Naive thymus-derived CD8-positive, alpha-beta T cell (primary cell): ENCODE results near the gene DNAJC11. TPM values are rescaled to one million over a fixed set of nuclear protein-coding genes. Genes with fewer than 3 reads are reported as not detected.

Source experiments
- ATAC-seq, 2 donors: fragments of 150-1000 bp; cut with Tn5 transposase in 1 of 2; sonication (Bioruptor Pico), chemical (Tn5 transposase) in 1 of 2; 1 replicate in 1 of 2; 2 replicates in 1 of 2; pipeline ENCODE4 v1.10.0; 2021; ENCODE audit warnings: mild to moderate bottlenecking in 2 of 2, moderate library complexity in 2 of 2
- POLR2A ChIA-PET: fragments of 350-600 bp; sonication (Branson Sonifier 250); formaldehyde crosslinking; loops from one replicate; lab custom pipeline; 2021; ENCODE audit warnings: antibody characterized with exemption; lab: Charles Lee
- DNase-seq, 10 donors: peaks; one replicate each; pipeline versions ENCODE4 v3.0.0 to v3.0.0-alpha.2; 2020 to 2022
- H3K27ac Mint-ChIP-seq, 10 donors: one replicate each; pipeline ENCODE4 v1.8.0; 2020 to 2022; ENCODE audit warnings: mild to moderate bottlenecking in 10 of 10, mixed read lengths in 10 of 10, moderate library complexity in 4 of 10, inconsistent platforms in 1 of 10
- H3K27me3 Mint-ChIP-seq, 5 donors: one replicate each; pipeline ENCODE4 v1.8.0; 2021 to 2022; ENCODE audit warnings: mixed read lengths in 5 of 5
- H3K36me3 Mint-ChIP-seq, 3 donors: one replicate each; pipeline ENCODE4 v1.8.0; 2020 to 2022; ENCODE audit warnings: mixed read lengths in 3 of 3, mild to moderate bottlenecking in 2 of 3, inconsistent platforms in 1 of 3
- H3K4me1 Mint-ChIP-seq, 4 donors: one replicate each; pipeline ENCODE4 v1.8.0; 2021 to 2022; ENCODE audit warnings: mixed read lengths in 4 of 4
- H3K4me3 Mint-ChIP-seq, 10 donors: one replicate each; pipeline ENCODE4 v1.8.0; 2020 to 2022; ENCODE audit warnings: mild to moderate bottlenecking in 10 of 10, mixed read lengths in 10 of 10, moderate library complexity in 6 of 10, inconsistent platforms in 1 of 10
- H3K9me3 Mint-ChIP-seq, 9 donors: one replicate each; pipeline ENCODE4 v1.8.0; 2020 to 2022; ENCODE audit warnings: mixed read lengths in 9 of 9, mild to moderate bottlenecking in 3 of 9, inconsistent platforms in 1 of 9, moderate library complexity in 1 of 9
- polyA plus RNA-seq, 3 donors: library from polyadenylated mRNA; unstranded; fragments of 300-500 nt; fragmentation: Illumina TruSeq; gene quantifications; one replicate each; pipeline ENCODE4 v1.2.3, GENCODE V29; 2021
- total RNA-seq, 8 experiments: library from RNA in 2 of 8; stranded (reverse) in 2 of 8; gene quantifications; one replicate each; pipeline ENCODE4 v1.2.3 and lab custom pipeline; 2021 to 2026

Gene DNAJC11
- total and polyA plus RNA-seq, 5 experiments from 2014 or later: 13.2 to 47.4 (median 22.5) TPM

- Mint-ChIP-seq H3K9me3 (no peaks in the 10 kb centered on the region), H3K4me1 (peaks cover 17 to 37% (median 34%) of the 10 kb centered on the region in 4 donors), H3K4me3 (peak overlapping the region in 9 of 10 donors; percentile 6 to 92 (median 69)), H3K27ac (peak overlapping the region in 3 of 10 donors; percentile 38 to 89 (median 66)), H3K36me3 (peaks cover 0 to 51% (median 1%) of the 10 kb centered on the region in 3 donors), H3K27me3 (no peaks in the 10 kb centered on the region)
- DNase-seq (peak in 1 of 10 donors; percentile 50), ATAC-seq (no peak)
- POLR2A ChIA-PET: interaction anchor here (0.5 to 8.2 kb wide), 4 partner anchors 16 to 67 kb away, joined by 3 to 91 read pairs (median 5); partner anchors contain the start of gene KLHL21
Measured at GRCh38 chr1:6627841-6628545, 73.6 kb downstream of the DNAJC11 start.

GRCh38 chr1:6627031-6627430 is 74.6 kb downstream of the DNAJC11 start:
- peaks cover 17 to 37% (median 34%) of the 10 kb centered on the region in 4 donors for H3K4me1 Mint-ChIP-seq
- no peaks in the 10 kb centered on the region for H3K27me3 Mint-ChIP-seq
- POLR2A ChIA-PET: interaction anchor here (1.5 to 8.2 kb wide), 2 partner anchors 25 to 73 kb away, joined by 4 to 91 read pairs; partner anchors contain the start of genes KLHL21 and NOL9
- H3K36me3 Mint-ChIP-seq: peaks cover 0 to 46% (median 1%) of the 10 kb centered on the region in 3 donors
- DNase-seq (no peak), ATAC-seq (no peak)
- H3K27ac Mint-ChIP-seq: peak overlapping the region in 5 of 10 donors; percentile 53 to 90 (median 72)
- peak overlapping the region; percentile 6 to 92 (median 90) for H3K4me3 Mint-ChIP-seq
- no peaks in the 10 kb centered on the region for H3K9me3 Mint-ChIP-seq

- Mint-ChIP-seq H3K4me1 (peaks cover 17 to 37% (median 34%) of the 10 kb centered on the region in 4 donors), H3K36me3 (peaks cover 0 to 50% (median 1%) of the 10 kb centered on the region in 3 donors), H3K27ac (peak overlapping the region; percentile 53 to 94 (median 87)), H3K9me3 (no peaks in the 10 kb centered on the region), H3K27me3 (no peaks in the 10 kb centered on the region), H3K4me3 (peak overlapping the region; percentile 82 to 92 (median 90))
- DNase-seq (peak in 1 of 10 donors; percentile 11), ATAC-seq (peak in 1 of 2 donors; percentile 51)
- POLR2A ChIA-PET: interaction anchor here (0.6 to 8.2 kb wide), 6 partner anchors 10 to 71 kb away, joined by 3 to 91 read pairs (median 4); partner anchors contain the start of genes KLHL21, NOL9 and ZBTB48
Measured at GRCh38 chr1:6625584-6626149, 75.9 kb downstream of the DNAJC11 start.

GRCh38 chr1:6624710-6625583 is 76.7 kb downstream of the DNAJC11 start, which contains the start of gene THAP3:
THAP3 (plus strand) TSS chr1:6624868; CDS start chr1:6625219, 351 bp downstream.
- H3K9me3 Mint-ChIP-seq: no peaks in the 10 kb centered on the region
- ATAC-seq: peak; percentile 95 to 96
- no peaks in the 10 kb centered on the region for H3K27me3 Mint-ChIP-seq
- POLR2A ChIA-PET: interaction anchor here (0.8 to 8.2 kb wide), 6 partner anchors 9 to 45 kb away, joined by 3 to 91 read pairs (median 4); partner anchors contain the start of genes KLHL21 and ZBTB48
- peaks cover 0 to 48% (median 5%) of the 10 kb centered on the region in 3 donors for H3K36me3 Mint-ChIP-seq
- H3K4me3 Mint-ChIP-seq: peak within 1 kb of the TSS; percentile 82 to 92 (median 90)
- peaks cover 17 to 37% (median 34%) of the 10 kb centered on the region in 4 donors for H3K4me1 Mint-ChIP-seq
- DNase-seq: peak; percentile 82 to 94 (median 86)
- peak within 1 kb of the TSS; percentile 60 to 94 (median 89) for H3K27ac Mint-ChIP-seq

GRCh38 chr1:6623269-6623965 is 78.2 kb downstream of the DNAJC11 start:
- POLR2A ChIA-PET: interaction anchor here (0.6 to 8.2 kb wide), 3 partner anchors 14 to 40 kb away, joined by 3 to 91 read pairs (median 5); partner anchors contain the start of gene KLHL21
- Mint-ChIP-seq H3K36me3 (peaks cover 0 to 43% (median 3%) of the 10 kb centered on the region in 3 donors), H3K27me3 (no peaks in the 10 kb centered on the region), H3K9me3 (no peaks in the 10 kb centered on the region), H3K27ac (peak overlapping the region in 2 of 10 donors; percentile 60 to 81), H3K4me1 (peaks cover 15 to 32% (median 30%) of the 10 kb centered on the region in 4 donors), H3K4me3 (peak overlapping the region in 4 of 10 donors; percentile 23 to 81 (median 34))
- DNase-seq (no peak), ATAC-seq (no peak)

- H3K4me1 Mint-ChIP-seq: peaks cover 10 to 30% (median 23%) of the 10 kb centered on the region in 4 donors
- no peak for ATAC-seq
- H3K27me3 Mint-ChIP-seq: no peaks in the 10 kb centered on the region
- peaks cover 0 to 35% (median 3%) of the 10 kb centered on the region in 3 donors for H3K36me3 Mint-ChIP-seq
- no peaks in the 10 kb centered on the region for H3K9me3 Mint-ChIP-seq
- POLR2A ChIA-PET: interaction anchor here (0.6 to 8.2 kb wide), 3 partner anchors 9 to 132 kb away, joined by 3 to 91 read pairs (median 4); partner anchors contain the start of genes KLHL21 and PLEKHG5
- H3K27ac Mint-ChIP-seq: peak overlapping the region in 4 of 10 donors; percentile 13 to 81 (median 28)
- DNase-seq: no peak
- H3K4me3 Mint-ChIP-seq: peak overlapping the region in 2 of 10 donors; percentile 2 to 14
Measured at GRCh38 chr1:6622396-6623152, 79.0 kb downstream of the DNAJC11 start.

- Mint-ChIP-seq H3K4me1 (peaks cover 5 to 25% (median 17%) of the 10 kb centered on the region in 4 donors), H3K4me3 (no peak overlapping the region), H3K27me3 (no peaks in the 10 kb centered on the region), H3K36me3 (peaks cover 0 to 33% (median 3%) of the 10 kb centered on the region in 3 donors), H3K27ac (no peak overlapping the region), H3K9me3 (no peaks in the 10 kb centered on the region)
- no peak for DNase-seq
- ATAC-seq: no peak
- POLR2A ChIA-PET: interaction anchor here (0.6 to 8.2 kb wide), 3 partner anchors 8 to 131 kb away, joined by 3 to 91 read pairs (median 4); partner anchors contain the start of genes KLHL21 and PLEKHG5
Measured at GRCh38 chr1:6621429-6622391, 79.9 kb downstream of the DNAJC11 start.

GRCh38 chr1:6619045-6619444 is 82.6 kb downstream of the DNAJC11 start:
- DNase-seq (no peak), ATAC-seq (no peak)
- H3K4me3 Mint-ChIP-seq: no peak overlapping the region
- no peaks in the 10 kb centered on the region for H3K27me3 Mint-ChIP-seq
- H3K4me1 Mint-ChIP-seq: peaks cover 4 to 21% (median 12%) of the 10 kb centered on the region in 4 donors
- peaks cover 0 to 33% (median 3%) of the 10 kb centered on the region in 3 donors for H3K36me3 Mint-ChIP-seq
- no peaks in the 10 kb centered on the region for H3K9me3 Mint-ChIP-seq
- H3K27ac Mint-ChIP-seq: no peak overlapping the region
- POLR2A ChIA-PET: no interaction called here

- H3K4me1 Mint-ChIP-seq: peaks cover 11 to 37% (median 24%) of the 10 kb centered on the region in 4 donors
- POLR2A ChIA-PET: interaction anchor here (0.6 to 10.0 kb wide), 4 partner anchors 8 to 35 kb away, joined by 3 to 156 read pairs (median 6); partner anchors contain the start of genes KLHL21, THAP3 and ZBTB48
- DNase-seq (peak in 2 of 10 donors; percentile 20 to 22), ATAC-seq (no peak)
- H3K4me3 Mint-ChIP-seq: peak overlapping the region; percentile 61 to 87 (median 78)
- H3K27me3 Mint-ChIP-seq: no peaks in the 10 kb centered on the region
- H3K27ac Mint-ChIP-seq: peak overlapping the region; percentile 64 to 92 (median 76)
- no peaks in the 10 kb centered on the region for H3K9me3 Mint-ChIP-seq
- H3K36me3 Mint-ChIP-seq: peaks cover 0 to 11% (median 0%) of the 10 kb centered on the region in 3 donors
Measured at GRCh38 chr1:6614929-6615785, 86.5 kb downstream of the DNAJC11 start.
